HEK293 (cell line): Measurements from ENCODE around the gene RRP15.
A peak's percentile ranks its signal among the peaks of the same experiment; 100 is the strongest.

Experiments used
- GLI4 ChIP-seq: fragments of 450-650 bp; formaldehyde crosslinking; IDR thresholded peaks from 2 replicates; pipeline ENCODE4 v1.5.1; 2016; ENCODE audit warnings: missing biosample characterization, missing genetic modification characterization
- PRDM2 ChIP-seq: fragments of 450-650 bp; formaldehyde crosslinking; IDR thresholded peaks from 2 replicates; pipeline ENCODE4 v1.5.1; 2016; ENCODE audit warnings: missing biosample characterization, missing genetic modification characterization, borderline replicate concordance
- PRDM4 ChIP-seq: fragments of 450-650 bp; formaldehyde crosslinking; IDR thresholded peaks from 2 replicates; pipeline ENCODE4 v1.5.1; 2017; ENCODE audit warnings: missing biosample characterization, missing genetic modification characterization
- REST ChIP-seq: fragments of 450-650 bp; formaldehyde crosslinking; IDR thresholded peaks from 2 replicates; pipeline ENCODE4 v1.5.1; 2016; ENCODE audit warnings: missing biosample characterization, missing genetic modification characterization
- YY1 ChIP-seq: fragments of 450-650 bp; formaldehyde crosslinking; IDR thresholded peaks from 2 replicates; pipeline ENCODE4 v1.5.1; 2018; ENCODE audit warnings: missing biosample characterization, missing genetic modification characterization
- ZFHX2 ChIP-seq: fragments of 450-650 bp; formaldehyde crosslinking; conservative IDR thresholded peaks from 2 replicates; pipeline ENCODE4 v1.5.1; 2016; ENCODE audit warnings: missing biosample characterization, missing genetic modification characterization
- ZNF133 ChIP-seq: fragments of 450-650 bp; formaldehyde crosslinking; IDR thresholded peaks from 2 replicates; pipeline ENCODE4 v1.5.1; 2016; ENCODE audit warnings: missing biosample characterization, missing genetic modification characterization
- ZNF16 ChIP-seq: fragments of 450-650 bp; formaldehyde crosslinking; IDR thresholded peaks from 2 replicates; pipeline ENCODE4 v1.5.1; 2016; ENCODE audit warnings: low read depth, missing biosample characterization, missing genetic modification characterization
- ZNF280C ChIP-seq: fragments of 450-650 bp; formaldehyde crosslinking; IDR thresholded peaks from 2 replicates; pipeline ENCODE4 v1.5.1; 2016; ENCODE audit warnings: missing biosample characterization, missing genetic modification characterization
- ZNF302 ChIP-seq: fragments of 450-650 bp; formaldehyde crosslinking; IDR thresholded peaks from 2 replicates; pipeline ENCODE4 v1.5.1; 2016; ENCODE audit warnings: missing biosample characterization, missing genetic modification characterization, low read depth
- ZNF548 ChIP-seq: fragments of 450-650 bp; formaldehyde crosslinking; IDR thresholded peaks from 2 replicates; pipeline ENCODE4 v1.5.1; 2016; ENCODE audit warnings: missing biosample characterization, missing genetic modification characterization
- ZNF639 ChIP-seq: fragments of 450-650 bp; formaldehyde crosslinking; IDR thresholded peaks from 2 replicates; pipeline ENCODE4 v1.5.1; 2016; ENCODE audit warnings: missing biosample characterization, missing genetic modification characterization
- ZNF677 ChIP-seq: fragments of 450-650 bp; IDR thresholded peaks from 2 replicates; pipeline ENCODE4 v1.5.0; 2018; ENCODE audit warnings: missing biosample characterization, mild to moderate bottlenecking, missing genetic modification characterization, moderate library complexity
- ZNF701 ChIP-seq: fragments of 450-650 bp; formaldehyde crosslinking; IDR thresholded peaks from 2 replicates; pipeline ENCODE4 v1.5.1; 2016; ENCODE audit warnings: missing biosample characterization, missing genetic modification characterization
- ZNF792 ChIP-seq: fragments of 450-650 bp; formaldehyde crosslinking; IDR thresholded peaks from 2 replicates; pipeline ENCODE4 v1.5.1; 2016; ENCODE audit warnings: missing biosample characterization, missing genetic modification characterization
- ZNF830 ChIP-seq: fragments of 450-650 bp; IDR thresholded peaks from 2 replicates; pipeline ENCODE4 v1.5.0; 2018; ENCODE audit warnings: missing biosample characterization, missing genetic modification characterization, low read depth, mild to moderate bottlenecking, moderate library complexity
- ZSCAN5A ChIP-seq: fragments of 450-650 bp; formaldehyde crosslinking; IDR thresholded peaks from 2 replicates; pipeline ENCODE4 v1.5.1; 2016; ENCODE audit warnings: missing biosample characterization, missing genetic modification characterization

Gene RRP15

GRCh38 chr1:218284917-218285635 is at the start of gene RRP15 (continued):
- TF ChIP-seq ZSCAN5A (tag by site-specific recombination) (no peak; the same call in 1 of the 2 replicates), ZNF548 (no peak), ZFHX2 (tag by site-specific recombination) (no peak), YY1 (tag by site-specific recombination) (peak; percentile 98), ZNF701 (tag by site-specific recombination) (no peak), ZNF677 (tag by site-specific recombination) (no peak), ZNF830 (tag by site-specific recombination) (no peak), ZNF639 (tag by site-specific recombination) (peak; percentile 93), PRDM4 (tag by site-specific recombination) (peak; percentile 23; the same call in 1 of the 2 replicates), ZNF280C (tag by site-specific recombination) (no peak), ZNF302 (tag by site-specific recombination) (no peak), ZNF133 (tag by site-specific recombination) (no peak; the same call in 1 of the 2 replicates), REST (tag by site-specific recombination) (peak; percentile 78), ZNF16 (tag by site-specific recombination) (no peak), PRDM2 (no peak), GLI4 (tag by site-specific recombination) (0 out of 2 replicates have a peak, but pooled peaks have one; percentile 75), ZNF792 (tag by site-specific recombination) (no peak)
